Tibial nerve (tissue), 4 donors: ENCODE results near the gene TBRG4. TPM values are rescaled to one million over a fixed set of nuclear protein-coding genes. Genes with fewer than 3 reads are reported as not detected.
A peak's percentile ranks its signal among the peaks of the same experiment; 100 is the strongest.

Experiments used
- DNase-seq, 2 donors: peaks; one replicate each; pipeline ENCODE4 v3.0.0-alpha.2; 2019; ENCODE audit warnings: low spot score in 2 of 2
- H3K27ac ChIP-seq, 4 donors: fragments of 200-600 bp; sonication (generic) in 3 of 4; one replicate each; pipeline ENCODE4 v1.5.1; 2017 to 2019; ENCODE audit warnings: mild to moderate bottlenecking in 1 of 4
- H3K27me3 ChIP-seq, 2 donors: fragments of 200-600 bp; sonication (generic) in 1 of 2; one replicate each; pipeline versions ENCODE4 v1.5.1 to v1.6.0; 2017 to 2019
- H3K36me3 ChIP-seq, 3 donors: fragments of 200-600 bp; sonication (generic); one replicate each; pipeline ENCODE4 v1.5.1; 2018 to 2019
- H3K4me1 ChIP-seq, 4 donors: fragments of 200-600 bp; sonication (generic) in 3 of 4; one replicate each; pipeline ENCODE4 v1.5.1; 2017 to 2019
- H3K4me3 ChIP-seq, 4 donors: fragments of 200-600 bp; sonication (generic) in 3 of 4; one replicate each; pipeline ENCODE4 v1.5.1; 2017 to 2019; ENCODE audit warnings: mild to moderate bottlenecking in 1 of 4, moderate library complexity in 1 of 4
- H3K9me3 ChIP-seq, 4 donors: fragments of 200-600 bp; sonication (generic) in 3 of 4; one replicate each; pipeline ENCODE4 v1.5.1; 2017 to 2019
- CTCF ChIP-seq, 5 experiments: fragments of 200-600 bp in 3 of 5; fragments of 450-650 bp in 2 of 5; sonication (generic) in 3 of 5; IDR thresholded peaks; one replicate each; pipeline ENCODE4 v1.5.1; 2016 to 2019; ENCODE audit warnings: antibody characterized with exemption in 5 of 5, mild to moderate bottlenecking in 3 of 5, moderate library complexity in 2 of 5
- EP300 ChIP-seq, 2 donors: sonication (generic); formaldehyde crosslinking; IDR thresholded peaks; one replicate each; pipeline ENCODE4 v1.6.1; 2017; ENCODE audit warnings: antibody characterized with exemption in 2 of 2, mild to moderate bottlenecking in 1 of 2
- POLR2A ChIP-seq, 2 donors: fragments of 450-650 bp; IDR thresholded peaks; one replicate each; pipeline ENCODE4 v1.6.1; 2017; ENCODE audit warnings: antibody characterized with exemption in 2 of 2, mild to moderate bottlenecking in 2 of 2, moderate library complexity in 2 of 2
- WGBS, 2 donors: methylation state at CpG; one replicate each; pipeline ENCODE4 v1.1.5; 2018; 5-methylcytosine and 5-hydroxymethylcytosine counted together
- total RNA-seq, 4 donors: library from RNA; depleted of rRNA; stranded (reverse); fragments of >200 nt; gene quantifications; one replicate each; pipeline ENCODE4 v1.1.0, GENCODE V29; 2016

TBRG4 gene
- total RNA-seq, 4 donors from 2014 or later, result 32.3 to 81.3 (median 54.0) TPM

DNA sequence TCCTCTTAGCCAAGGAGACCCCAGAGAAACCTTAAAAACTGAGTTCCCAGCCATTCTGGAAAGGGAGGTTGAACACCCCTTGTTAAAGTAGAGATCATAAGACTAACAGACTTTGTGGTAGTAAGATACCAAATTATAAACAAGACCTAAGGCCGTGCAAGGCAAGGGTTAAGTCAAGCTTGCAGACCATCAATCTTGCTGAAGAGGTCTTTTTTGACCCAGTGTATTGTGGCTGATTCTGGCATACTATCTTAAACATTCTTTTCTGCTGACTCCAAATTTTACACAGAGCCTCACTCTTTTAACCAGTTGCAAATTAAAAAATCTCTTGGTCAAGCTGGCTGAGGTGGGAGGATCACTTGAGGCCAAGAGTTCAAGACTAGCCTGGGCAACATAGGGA is 1.2 kb upstream of the TBRG4 start:
- H3K4me3 ChIP-seq, result peak overlapping the region in 2 of 4 donors; percentile 82 to 92
- no peaks in the 10 kb centered on the region for H3K27me3 ChIP-seq
- TF ChIP-seq CTCF (IDR thresholded peaks at IDR 0.05) (no peak), EP300 (IDR thresholded peaks at IDR 0.05) (no peak), POLR2A (IDR thresholded peaks at IDR 0.05) (no peak)
- H3K36me3 ChIP-seq, result peaks cover 0 to 19% (median 12%) of the 10 kb centered on the region in 3 donors
- H3K9me3 ChIP-seq, result no peaks in the 10 kb centered on the region
- H3K27ac ChIP-seq, result peak overlapping the region in 3 of 4 donors; percentile 91 to 96 (median 95)
- 50 to 56% methylated on average over 1 of the region's 1 CpG for WGBS, 2 donors
- no peak for DNase-seq
- H3K4me1 ChIP-seq, result peaks cover 0 to 42% (median 16%) of the 10 kb centered on the region in 4 donors

- no peaks in the 10 kb centered on the region for H3K27me3 ChIP-seq
- no peak overlapping the region for H3K27ac ChIP-seq
- 70 to 91% methylated on average over 4 to 8 of the region's 8 CpGs for WGBS, 2 donors
- H3K9me3 ChIP-seq, result no peaks in the 10 kb centered on the region
- H3K4me3 ChIP-seq, result no peak overlapping the region
- TF ChIP-seq POLR2A (IDR thresholded peaks at IDR 0.05) (no peak), EP300 (IDR thresholded peaks at IDR 0.05) (no peak), CTCF (IDR thresholded peaks at IDR 0.05) (no peak)
- DNase-seq, result no peak
- H3K4me1 ChIP-seq, result peaks cover 0 to 52% (median 16%) of the 10 kb centered on the region in 4 donors
- peaks cover 5 to 56% (median 38%) of the 10 kb centered on the region in 3 donors for H3K36me3 ChIP-seq
Observed at GRCh38 chr7:45108863-45109262, 2.6 kb downstream of the TBRG4 start.

GRCh38 chr7:45107356-45107755 is 4.1 kb downstream of the TBRG4 start:
- TF ChIP-seq EP300 (IDR thresholded peaks at IDR 0.05), result no peak
- TF ChIP-seq POLR2A (IDR thresholded peaks at IDR 0.05), result no peak
- no peak for TF ChIP-seq CTCF (IDR thresholded peaks at IDR 0.05)
- Histone ChIP-seq H3K27me3 (no peaks in the 10 kb centered on the region), H3K4me1 (peaks cover 0 to 48% (median 14%) of the 10 kb centered on the region in 4 donors), H3K36me3 (peaks cover 7 to 71% (median 52%) of the 10 kb centered on the region in 3 donors), H3K27ac (no peak overlapping the region), H3K4me3 (no peak overlapping the region), H3K9me3 (no peaks in the 10 kb centered on the region)
- DNase-seq, result no peak
- WGBS, 2 donors, result 70 to 78% methylated on average over 3 of the region's 3 CpGs

- Histone ChIP-seq H3K36me3 (peaks cover 8 to 77% (median 57%) of the 10 kb centered on the region in 3 donors), H3K9me3 (no peaks in the 10 kb centered on the region), H3K4me1 (peaks cover 0 to 44% (median 12%) of the 10 kb centered on the region in 4 donors), H3K27ac (no peak overlapping the region), H3K4me3 (no peak overlapping the region), H3K27me3 (no peaks in the 10 kb centered on the region)
- DNase-seq, result no peak
- 67 to 78% methylated on average over 8 of the region's 8 CpGs for WGBS, 2 donors
- no peak for TF ChIP-seq POLR2A (IDR thresholded peaks at IDR 0.05)
- no peak for TF ChIP-seq CTCF (IDR thresholded peaks at IDR 0.05)
- no peak for TF ChIP-seq EP300 (IDR thresholded peaks at IDR 0.05)
Observed at GRCh38 chr7:45106820-45107219, 4.7 kb downstream of the TBRG4 start.

- no peaks in the 10 kb centered on the region for H3K27me3 ChIP-seq
- no peak for DNase-seq
- H3K4me3 ChIP-seq, result no peak overlapping the region
- TF ChIP-seq POLR2A (IDR thresholded peaks at IDR 0.05) (no peak), EP300 (IDR thresholded peaks at IDR 0.05) (no peak), CTCF (IDR thresholded peaks at IDR 0.05) (no peak)
- peaks cover 0 to 41% (median 12%) of the 10 kb centered on the region in 4 donors for H3K4me1 ChIP-seq
- WGBS, 2 donors, result 89 to 95% methylated on average over 8 of the region's 8 CpGs
- no peak overlapping the region for H3K27ac ChIP-seq
- H3K36me3 ChIP-seq, result peaks cover 11 to 88% (median 69%) of the 10 kb centered on the region in 3 donors
- H3K9me3 ChIP-seq, result no peaks in the 10 kb centered on the region
Observed at GRCh38 chr7:45105588-45106188, 5.8 kb downstream of the TBRG4 start.
